G401 (cell line): ENCODE measurements around the gene PPIL3. TPM values are rescaled to one million over a fixed set of nuclear protein-coding genes. Genes with fewer than 3 reads are reported as not detected.

Experiments used
- DNase-seq: peaks from one replicate; pipeline ENCODE4 v3.0.0-alpha.2; 2015; ENCODE audit warnings: low spot score
- in situ Hi-C: cut with HindIII; loops from 2 replicates; pipeline ENCODE4 v1.10.0; 2016; ENCODE audit warnings: low sequenced_read_pairs, mixed read lengths
- total RNA-seq: library from RNA; depleted of rRNA; stranded (reverse); fragments of >200 nt; shearing (Covaris generic); gene quantifications from 2 replicates; pipeline ENCODE4 v1.2.3, GENCODE V29; 2014

Gene PPIL3
- total RNA-seq, 1 experiment from 2014 or later = 78.7 TPM

GRCh38 chr2:200863782-200864175, 25.1 kb downstream of the PPIL3 start:
- peak; percentile 47 for DNase-seq
- in situ Hi-C loops = no loop called here

DNA sequence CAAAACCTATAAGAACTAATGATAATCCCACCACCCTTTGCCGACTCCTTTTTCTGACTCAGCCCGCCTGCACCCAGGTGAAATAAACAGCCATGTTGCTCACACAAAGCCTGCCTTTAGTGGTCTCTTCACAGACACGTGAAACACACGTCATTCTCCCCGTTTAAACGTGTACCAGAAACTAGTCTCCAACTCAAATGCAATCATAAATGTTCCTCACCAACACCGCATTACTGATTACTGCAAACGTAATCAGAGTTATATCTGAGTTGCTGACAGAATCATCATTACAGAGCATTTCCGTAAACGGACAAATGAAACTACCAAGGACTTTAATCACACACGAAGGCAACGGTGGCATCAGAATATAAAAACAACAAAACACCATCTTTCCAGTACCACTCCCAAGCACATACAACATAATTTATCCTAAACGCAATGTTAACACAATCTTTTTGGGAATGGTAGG, 26.3 kb downstream of the PPIL3 start:
- in situ Hi-C loops = no loop called here
- peak; percentile 38 for DNase-seq

- in situ Hi-C loops = no loop called here
These were observed 27.2 kb downstream of the PPIL3 start for GRCh38 chr2:200861617-200862155.

DNA sequence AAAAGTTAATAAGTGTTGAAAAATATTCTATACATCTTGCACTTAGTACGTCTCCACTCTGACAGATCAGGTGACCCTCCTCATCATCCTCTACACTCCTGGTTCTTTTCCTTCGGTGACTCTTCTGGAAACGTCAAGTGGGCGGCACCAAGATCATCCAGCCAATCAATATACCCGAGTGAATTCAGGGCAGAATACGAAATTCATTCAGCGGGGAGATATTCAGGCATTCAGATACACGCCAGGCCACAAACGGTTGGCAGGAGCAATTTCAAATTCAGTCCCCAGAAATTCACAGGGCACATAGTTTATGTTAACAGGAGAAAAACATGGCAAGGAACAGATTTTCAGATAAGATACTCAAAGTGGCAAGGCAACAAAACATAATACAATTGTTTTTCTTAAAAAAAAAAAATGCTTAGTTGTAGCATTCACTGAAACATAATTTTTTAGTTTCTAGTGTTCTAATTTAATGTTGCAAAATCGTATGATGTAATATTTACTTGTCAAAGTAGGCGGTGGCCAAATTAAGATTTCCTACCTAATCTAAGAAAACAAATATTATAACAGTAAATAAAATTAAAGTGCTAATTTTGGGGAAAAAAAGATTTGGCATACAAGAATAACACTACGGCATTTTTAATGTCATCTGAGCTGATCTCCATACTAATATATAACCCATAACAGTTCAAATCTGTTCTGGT, 28.6 kb downstream of the PPIL3 start:
- in situ Hi-C loops = no loop called here
- peak; percentile 58 for DNase-seq

More at GRCh38 chr2:200861617-200862155, 27.2 kb downstream of the PPIL3 start:
- DNase-seq = no peak

DNA sequence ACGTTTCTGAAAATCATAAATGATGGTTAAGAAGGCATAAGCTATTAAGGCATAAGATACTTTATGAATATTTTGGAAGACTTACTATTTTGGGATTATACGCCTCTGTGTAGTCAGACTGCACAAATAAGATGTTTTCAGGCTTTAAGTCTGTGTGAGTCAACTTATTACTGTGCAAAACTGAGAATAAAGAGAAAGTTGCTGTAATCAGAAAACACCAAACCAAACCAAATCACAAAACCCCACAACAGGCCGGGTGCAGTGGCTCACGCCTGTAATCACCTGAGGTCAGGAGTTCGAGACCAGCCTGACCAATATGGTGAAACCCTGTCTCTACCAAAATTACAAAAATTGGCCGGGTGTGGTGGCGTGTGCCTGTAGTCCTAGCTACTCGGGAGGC, 32.1 kb downstream of the PPIL3 start:
- in situ Hi-C loops = no loop called here
- DNase-seq = no peak

- DNase-seq = no peak
- in situ Hi-C loops = no loop called here
These were observed 36.3 kb downstream of the PPIL3 start for GRCh38 chr2:200852605-200853004.

- in situ Hi-C loops = no loop called here
- no peak for DNase-seq
These were observed 37.3 kb downstream of the PPIL3 start for GRCh38 chr2:200851398-200852248.

DNA sequence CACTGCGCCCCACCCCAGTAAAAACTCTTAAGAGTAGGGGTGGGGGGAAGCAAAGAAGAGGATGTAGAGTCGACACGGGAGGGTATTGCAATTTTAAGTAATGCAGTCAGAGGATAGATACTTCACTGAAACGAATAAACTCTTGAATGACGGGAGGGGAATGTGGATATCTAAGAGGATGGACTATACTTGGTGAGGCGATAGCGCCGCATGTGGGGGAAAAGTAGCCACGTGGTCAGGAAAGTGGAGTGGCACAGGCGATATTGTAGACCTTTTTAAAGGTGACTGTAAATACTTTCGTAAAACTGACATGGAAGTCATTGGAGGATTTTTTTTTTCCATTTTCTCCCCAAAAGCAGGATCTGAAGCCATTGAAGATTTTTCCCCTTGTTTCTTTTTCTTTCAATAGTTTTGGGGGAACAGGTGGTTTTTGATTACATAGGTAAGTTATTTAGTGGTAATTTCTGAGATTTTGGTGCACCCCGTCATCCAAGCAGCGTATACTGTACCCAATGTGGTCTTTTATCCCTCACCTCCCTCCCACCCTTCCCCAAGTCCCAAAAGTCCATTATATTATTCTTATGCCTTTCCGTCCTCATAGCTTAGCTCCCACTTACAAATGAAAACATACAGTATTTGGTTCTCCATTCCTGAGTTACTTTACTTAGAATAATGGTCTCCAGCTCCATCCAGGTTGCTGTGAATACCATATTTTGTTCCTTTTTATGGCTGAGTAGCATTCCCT, 38.2 kb downstream of the PPIL3 start:
- in situ Hi-C loops = no loop called here
- DNase-seq = no peak

DNA sequence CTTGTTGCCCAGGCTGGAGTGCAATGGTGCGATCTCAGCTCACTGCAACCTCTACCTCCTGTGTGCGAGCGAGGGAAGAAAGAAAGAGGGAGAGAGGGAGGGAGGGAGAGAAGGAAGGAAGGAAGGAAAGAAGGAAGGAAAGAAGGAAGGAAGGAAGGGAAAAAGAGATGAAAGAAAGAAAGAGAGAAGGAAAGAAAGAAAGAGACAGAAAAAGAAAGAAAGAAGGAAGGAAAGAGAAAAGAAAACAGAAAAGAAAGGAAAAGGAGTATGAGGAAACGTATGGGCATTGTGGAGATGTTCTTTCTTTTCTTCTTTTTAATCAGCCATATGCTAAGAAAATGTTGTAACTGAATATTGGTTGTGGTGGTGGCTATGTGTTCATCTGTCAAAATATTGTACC, 40.9 kb downstream of the PPIL3 start:
- in situ Hi-C loops = no loop called here
- DNase-seq = no peak

- DNase-seq = no peak
These were observed 41.6 kb downstream of the PPIL3 start for GRCh38 chr2:200847269-200847668.

GRCh38 chr2:200845669-200846325, 43.1 kb downstream of the PPIL3 start:
- in situ Hi-C loops = no loop called here

More at GRCh38 chr2:200847269-200847668, 41.6 kb downstream of the PPIL3 start:
- in situ Hi-C loops = no loop called here

GRCh38 chr2:200845194-200845593, 43.7 kb downstream of the PPIL3 start:
- DNase-seq = no peak
- in situ Hi-C loops = no loop called here

More at GRCh38 chr2:200845669-200846325, 43.1 kb downstream of the PPIL3 start:
- DNase-seq = no peak

DNA sequence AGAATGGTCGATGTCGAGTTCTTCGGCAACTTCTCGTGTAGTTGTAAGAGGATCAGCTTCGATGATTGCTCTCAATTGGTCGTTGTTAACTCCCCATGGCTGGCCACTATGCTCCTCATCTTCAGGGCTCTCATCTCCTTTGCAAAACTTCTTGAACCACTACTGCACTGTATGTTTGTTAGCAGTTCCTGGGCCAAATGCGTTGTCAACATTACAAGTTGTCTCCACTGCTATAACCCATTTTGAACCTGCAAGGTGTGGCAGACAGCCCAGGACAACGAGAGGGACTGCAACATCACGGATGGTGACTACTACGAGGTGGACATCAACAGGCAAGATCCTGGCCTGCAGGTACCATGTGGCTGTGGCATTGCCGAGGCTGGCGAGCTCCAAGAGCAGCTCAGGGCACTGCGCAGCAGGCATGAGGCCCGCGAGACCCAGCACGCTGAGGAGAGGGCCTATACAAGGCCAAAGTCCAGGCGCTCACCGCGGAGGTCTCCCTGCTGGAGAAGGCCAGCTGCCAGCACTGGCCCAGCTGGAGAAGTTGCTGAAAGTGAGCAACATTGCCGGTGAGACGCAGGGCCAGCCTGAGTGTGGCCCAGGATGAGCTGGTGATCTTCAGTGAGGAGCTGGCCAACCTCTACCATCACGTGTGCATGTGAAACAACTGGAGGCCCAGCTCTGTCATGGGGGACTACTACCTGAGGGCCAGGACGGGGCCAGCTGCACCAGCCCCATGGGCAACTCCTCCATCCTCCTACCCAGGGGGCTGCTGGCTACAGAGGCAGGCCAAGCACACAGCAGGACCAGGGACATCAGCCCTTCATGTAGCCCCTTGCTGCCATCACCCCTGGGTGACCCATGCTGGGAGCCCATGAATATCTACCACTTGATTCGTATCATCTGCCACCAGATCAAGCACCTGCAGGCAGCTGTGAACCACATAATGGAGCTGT, 44.6 kb downstream of the PPIL3 start:
- no peak for DNase-seq
- in situ Hi-C loops = no loop called here

DNA sequence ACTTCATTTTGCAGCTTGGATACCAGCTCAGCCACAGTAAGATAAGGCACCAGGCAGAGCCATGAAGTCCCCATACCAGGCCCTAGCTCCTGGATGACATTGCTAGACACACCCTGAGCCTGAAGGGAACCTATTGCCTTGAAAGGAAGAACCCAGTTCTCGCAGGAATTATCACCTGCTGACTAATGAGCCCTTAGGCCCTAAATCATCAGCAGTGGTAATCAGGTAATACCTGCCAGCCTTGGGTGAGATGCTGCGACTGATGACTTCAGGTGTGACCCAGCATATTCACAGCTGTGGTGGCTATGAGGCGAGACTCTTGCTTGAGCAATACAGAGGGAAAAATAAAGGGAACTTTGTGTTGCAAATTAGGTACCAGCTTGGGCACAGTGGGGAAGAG, 49.4 kb downstream of the PPIL3 start:
- in situ Hi-C loops = no loop called here
- DNase-seq = no peak

DNA sequence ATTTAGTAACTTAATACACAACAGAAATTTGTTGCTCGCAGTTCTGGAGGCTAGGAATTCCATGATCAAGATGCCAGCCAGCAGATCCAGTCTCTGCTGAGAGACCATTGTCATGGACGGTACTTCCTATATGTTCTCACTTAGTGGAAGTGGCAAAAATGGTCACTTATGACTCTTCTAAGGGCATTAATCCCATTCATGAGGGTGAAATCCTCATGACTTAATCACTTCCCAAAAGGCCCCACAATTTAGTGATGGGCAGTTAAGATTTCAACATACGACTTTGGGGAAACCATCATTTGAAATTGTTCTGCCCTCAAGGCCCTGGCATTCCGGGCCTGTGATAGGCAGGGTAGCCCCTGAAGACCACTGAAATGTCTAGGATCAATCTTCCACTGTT, 54.2 kb downstream of the PPIL3 start:
- DNase-seq = no peak
- in situ Hi-C loops = no loop called here

DNA sequence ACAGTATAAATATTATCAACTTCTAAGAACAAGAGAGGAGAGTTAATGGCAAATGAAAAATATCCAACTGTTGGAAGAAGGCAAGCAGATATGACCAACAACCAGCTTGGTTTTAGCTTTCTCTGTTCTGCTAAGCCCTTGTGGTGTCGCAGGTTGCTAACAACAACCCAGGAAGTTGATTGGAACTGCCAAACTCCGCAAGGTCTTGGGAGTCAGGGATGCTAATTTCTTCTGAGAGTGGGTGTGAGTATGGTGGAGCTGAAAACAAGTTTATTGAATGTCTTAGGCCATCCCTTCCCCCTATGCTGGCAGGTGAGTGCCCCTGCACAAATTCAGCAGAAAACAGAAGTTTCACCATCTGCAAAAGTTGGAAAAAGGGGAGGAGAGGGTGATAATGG, 59.6 kb downstream of the PPIL3 start:
- DNase-seq = no peak
- in situ Hi-C loops = no loop called here

- in situ Hi-C loops = no loop called here
- no peak for DNase-seq
These were observed 60.2 kb downstream of the PPIL3 start for GRCh38 chr2:200828572-200829257.
